RWPE1 (cell line): Measurements from ENCODE around the gene CDRT15.
"Not testable (repeated sequence)": the region's sequence is repeated elsewhere in the genome, so short reads cannot be mapped to it uniquely, and the experiment has no call there.

Experiments
- CTCF ChIA-PET: fragments of 350-600 bp; sonication (Branson Sonifier 250); formaldehyde crosslinking; extraction: SDS; loops from one replicate; lab custom pipeline; 2021; lab: Yijun Ruan, JAX
- POLR2A ChIA-PET: fragments of 400-600 bp; formaldehyde crosslinking; extraction: SDS; loops from one replicate; lab custom pipeline; 2020; ENCODE audit warnings: antibody characterized with exemption; ENCODE audit not compliant: low non-redundant PET; lab: Yijun Ruan, JAX
- DNase-seq: peaks from one replicate; pipeline ENCODE4 v3.0.0; 2012; ENCODE audit warnings: low spot score
- H3K27ac ChIP-seq: fragments of 450-650 bp; 2 replicates; pipeline ENCODE4 v1.5.1; 2017

The CDRT15 gene

DNA sequence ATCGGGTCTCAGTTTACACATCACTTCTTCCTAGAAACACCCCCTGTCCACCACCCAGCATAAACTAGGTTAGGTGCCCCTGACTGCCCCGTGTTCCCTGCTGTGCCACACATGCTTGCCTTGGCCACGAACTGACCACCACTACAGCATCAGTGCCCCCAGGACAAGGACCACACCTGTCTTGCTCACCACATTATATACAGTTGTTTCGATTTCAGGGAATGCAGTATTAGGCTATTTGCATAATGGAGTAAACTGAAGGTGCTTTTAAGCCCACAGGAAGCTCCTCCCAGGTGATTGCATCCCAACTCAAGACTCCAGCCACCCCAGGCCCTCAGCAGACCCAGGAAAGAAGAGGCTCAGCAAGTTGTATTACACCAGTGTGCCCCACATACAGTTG, 50.2 kb downstream of the CDRT15 start:
- CTCF ChIA-PET, POLR2A ChIA-PET, H3K27ac ChIP-seq, DNase-seq: not testable (repeated sequence)
